A172 (cell line): ENCODE results near the gene CAMTA1. TPM values are rescaled to one million over a fixed set of nuclear protein-coding genes. Genes with fewer than 3 reads are reported as not detected.
A peak's percentile ranks its signal among the peaks of the same experiment; 100 is the strongest.
"Not testable (repeated sequence)": the region's sequence is repeated elsewhere in the genome, so short reads cannot be mapped to it uniquely, and the experiment has no call there.

Source experiments
- DNase-seq: peaks from one replicate; pipeline ENCODE4 v3.0.0-alpha.2; 2015; ENCODE audit warnings: low spot score
- total RNA-seq: library from RNA; depleted of rRNA; stranded (reverse); fragments of >200 nt; shearing (Covaris generic); gene quantifications from 2 replicates; pipeline ENCODE4 v1.2.3, GENCODE V29; 2014

CAMTA1 gene
- total RNA-seq, 1 experiment from 2014 or later, result 97.5 TPM

- no peak for DNase-seq
Observed at GRCh38 chr1:7406641-7407543, 621.6 kb downstream of the CAMTA1 start.

GRCh38 chr1:7407544-7407895 is 622.3 kb downstream of the CAMTA1 start:
- no peak for DNase-seq

- DNase-seq, result no peak
Observed at GRCh38 chr1:7407980-7408770, 622.9 kb downstream of the CAMTA1 start.

GRCh38 chr1:7408771-7409150 is 623.5 kb downstream of the CAMTA1 start:
- DNase-seq, result no peak

- no peak for DNase-seq
Observed at GRCh38 chr1:7409278-7409677, 624.0 kb downstream of the CAMTA1 start.

GRCh38 chr1:7410156-7410555 is 624.9 kb downstream of the CAMTA1 start:
- DNase-seq, result no peak

GRCh38 chr1:7417618-7418017 is 632.4 kb downstream of the CAMTA1 start:
- DNase-seq, result not testable (repeated sequence)

GRCh38 chr1:7418442-7419080 is 633.3 kb downstream of the CAMTA1 start:
- no peak for DNase-seq

- no peak for DNase-seq
Observed at GRCh38 chr1:7420098-7420445, 634.8 kb downstream of the CAMTA1 start.

- no peak for DNase-seq
Observed at GRCh38 chr1:7420470-7421100, 635.3 kb downstream of the CAMTA1 start.

- DNase-seq, result no peak
Observed at GRCh38 chr1:7421471-7422075, 636.3 kb downstream of the CAMTA1 start.

GRCh38 chr1:7422081-7422480 is 636.8 kb downstream of the CAMTA1 start:
- no peak for DNase-seq

- no peak for DNase-seq
Observed at GRCh38 chr1:7422561-7422960, 637.3 kb downstream of the CAMTA1 start.

GRCh38 chr1:7422966-7423365 is 637.7 kb downstream of the CAMTA1 start:
- DNase-seq, result no peak

- DNase-seq, result no peak
Observed at GRCh38 chr1:7424352-7424890, 639.2 kb downstream of the CAMTA1 start.

- DNase-seq, result no peak
Observed at GRCh38 chr1:7425229-7425628, 640.0 kb downstream of the CAMTA1 start.

GRCh38 chr1:7425771-7426170 is 640.5 kb downstream of the CAMTA1 start:
- no peak for DNase-seq

GRCh38 chr1:7426780-7427604 is 641.7 kb downstream of the CAMTA1 start:
- peak; percentile 8 for DNase-seq

GRCh38 chr1:7427605-7428300 is 642.5 kb downstream of the CAMTA1 start:
- no peak for DNase-seq

- no peak for DNase-seq
Observed at GRCh38 chr1:7429290-7429689, 644.0 kb downstream of the CAMTA1 start.
